T1000 (cell line): ENCODE data around the gene LIPM.
"Not testable (repeated sequence)": the region's sequence is repeated elsewhere in the genome, so short reads cannot be mapped to it uniquely, and the experiment has no call there.

Experiments used
- DNase-seq: peaks from one replicate; lab custom pipeline; 2025; ENCODE audit warnings: mixed read lengths; lab: John Stamatoyannopoulos, UW

Gene LIPM

GRCh38 chr10:88803641-88804040 lies 1.1 kb downstream of the LIPM start:
- no peak for DNase-seq

- no peak for DNase-seq
Measured at GRCh38 chr10:88804083-88804812, 1.7 kb downstream of the LIPM start.

- DNase-seq = no peak
Measured at GRCh38 chr10:88805361-88805760, 2.8 kb downstream of the LIPM start.

GRCh38 chr10:88805924-88806323 lies 3.4 kb downstream of the LIPM start:
- DNase-seq = no peak

GRCh38 chr10:88809621-88810020 lies 7.1 kb downstream of the LIPM start:
- DNase-seq = no peak

GRCh38 chr10:88810196-88810961 lies 7.8 kb downstream of the LIPM start:
- peak; percentile 86 for DNase-seq

- no peak for DNase-seq
Measured at GRCh38 chr10:88813200-88813599, 10.7 kb downstream of the LIPM start.

GRCh38 chr10:88819290-88819689 lies 16.8 kb downstream of the LIPM start:
- DNase-seq = no peak

GRCh38 chr10:88820748-88821401 lies 18.3 kb downstream of the LIPM start:
- no peak for DNase-seq

- no peak for DNase-seq
Measured at GRCh38 chr10:88826388-88826787, 23.9 kb downstream of the LIPM start.

GRCh38 chr10:88827671-88828070 lies 25.1 kb downstream of the LIPM start:
- no peak for DNase-seq

- DNase-seq = no peak
Measured at GRCh38 chr10:88828310-88828709, 25.8 kb downstream of the LIPM start.

GRCh38 chr10:88830643-88831268 lies 28.2 kb downstream of the LIPM start:
- DNase-seq = no peak

GRCh38 chr10:88831709-88832108 lies 29.2 kb downstream of the LIPM start:
- DNase-seq = no peak

- no peak for DNase-seq
Measured at GRCh38 chr10:88832376-88832775, 29.8 kb downstream of the LIPM start.

- no peak for DNase-seq
Measured at GRCh38 chr10:88833156-88833555, 30.6 kb downstream of the LIPM start.

- no peak for DNase-seq
Measured at GRCh38 chr10:88833723-88834122, 31.2 kb downstream of the LIPM start.

- DNase-seq = peak; percentile 67
Measured at GRCh38 chr10:88835096-88835909, 32.8 kb downstream of the LIPM start.

- no peak for DNase-seq
Measured at GRCh38 chr10:88835910-88836221, 33.3 kb downstream of the LIPM start.

- not testable (repeated sequence) for DNase-seq
Measured at GRCh38 chr10:88837632-88838031, 35.1 kb downstream of the LIPM start.

GRCh38 chr10:88838766-88839350 lies 36.3 kb downstream of the LIPM start:
- DNase-seq = no peak
